Activated naive CD8-positive, alpha-beta T cell treated with anti-CD3 and anti-CD28 coated beads, Interleukin-2, amount 10 ng/mL, durations not matched to agents 7 days and 5 days (primary cell): ENCODE measurements around the gene SMARCB1. TPM values are rescaled to one million over a fixed set of nuclear protein-coding genes. Genes with fewer than 3 reads are reported as not detected.

Source experiments
- ATAC-seq: fragments of 150-1000 bp; cut with Tn5 transposase; one replicate; pipeline ENCODE4 v1.10.0; 2021; ENCODE audit warnings: low read depth, moderate library complexity
- POLR2A ChIA-PET: fragments of 350-600 bp; sonication (Branson Sonifier 250); formaldehyde crosslinking; loops from one replicate; lab custom pipeline; 2021; ENCODE audit warnings: antibody characterized with exemption; lab: Charles Lee
- DNase-seq: peaks from one replicate; pipeline ENCODE4 v3.0.0; 2021
- H3K27ac Mint-ChIP-seq: one replicate; pipeline ENCODE4 v1.8.0; 2022; ENCODE audit warnings: mild to moderate bottlenecking, mixed read lengths
- H3K27me3 Mint-ChIP-seq: one replicate; pipeline ENCODE4 v1.8.0; 2022; ENCODE audit warnings: mild to moderate bottlenecking, moderate library complexity, mixed read lengths
- H3K36me3 Mint-ChIP-seq: one replicate; pipeline ENCODE4 v1.8.0; 2021; ENCODE audit warnings: mild to moderate bottlenecking, mixed read lengths
- H3K4me1 Mint-ChIP-seq: one replicate; pipeline ENCODE4 v1.8.0; 2021; ENCODE audit warnings: mixed read lengths
- H3K4me3 Mint-ChIP-seq: one replicate; pipeline ENCODE4 v1.8.0; 2022; ENCODE audit warnings: mild to moderate bottlenecking, moderate library complexity, mixed read lengths
- H3K9me3 Mint-ChIP-seq: one replicate; pipeline ENCODE4 v1.8.0; 2021; ENCODE audit warnings: mixed read lengths
- total RNA-seq, 2 experiments: library from RNA; stranded (reverse); gene quantifications; one replicate each; pipeline ENCODE4 v1.2.3, GENCODE V29; 2021

Gene SMARCB1
- total RNA-seq, 2 experiments from 2014 or later = 81.2 to 82.8 TPM

DNA sequence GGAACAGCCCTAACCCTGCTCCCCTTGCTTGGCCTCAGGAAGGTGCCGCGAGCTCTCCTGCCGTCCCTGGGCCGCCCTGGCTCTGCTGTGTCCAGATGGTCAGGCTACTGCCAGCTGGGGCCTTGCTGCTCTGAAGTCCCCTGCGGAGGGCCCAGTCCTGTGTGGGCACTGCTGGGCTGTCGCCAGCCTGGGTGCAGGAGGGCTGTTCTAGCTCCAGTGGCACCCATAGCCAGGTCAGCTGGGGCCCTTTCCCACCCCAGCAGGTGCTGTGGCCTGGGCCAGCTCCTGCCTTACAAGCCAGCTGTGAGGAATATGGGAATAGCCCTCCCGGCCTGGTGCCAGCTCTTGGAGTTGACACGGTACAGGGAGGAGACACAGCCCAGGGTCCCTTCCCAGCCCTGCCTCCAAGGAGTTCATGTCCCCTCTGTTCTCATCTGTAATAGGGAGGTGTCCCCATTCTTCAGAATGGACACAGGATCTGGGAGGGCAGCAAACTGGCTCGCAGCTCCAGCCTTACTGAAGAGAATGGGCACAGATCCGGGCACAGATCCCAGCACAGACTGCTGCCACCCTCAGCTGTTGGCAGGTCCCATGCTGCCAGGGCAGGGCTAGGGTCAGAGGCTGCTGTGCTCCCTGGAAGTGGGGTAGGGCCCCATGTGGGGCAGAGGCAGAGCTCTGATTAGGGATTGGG is 48.2 kb downstream of the SMARCB1 start:
- DNase-seq (no peak), ATAC-seq (no peak)
- Mint-ChIP-seq H3K4me3 (no peak overlapping the region), H3K36me3 (peaks cover 13% of the 10 kb centered on the region), H3K27ac (peak overlapping the region; percentile 61), H3K4me1 (peaks cover 21% of the 10 kb centered on the region), H3K9me3 (no peaks in the 10 kb centered on the region), H3K27me3 (peaks cover 3% of the 10 kb centered on the region)
- POLR2A ChIA-PET = interaction anchor here (1.6 kb wide), 1 partner anchor 23 kb away, joined by 4 read pairs; the partner anchor contains the start of gene SLC2A11

DNA sequence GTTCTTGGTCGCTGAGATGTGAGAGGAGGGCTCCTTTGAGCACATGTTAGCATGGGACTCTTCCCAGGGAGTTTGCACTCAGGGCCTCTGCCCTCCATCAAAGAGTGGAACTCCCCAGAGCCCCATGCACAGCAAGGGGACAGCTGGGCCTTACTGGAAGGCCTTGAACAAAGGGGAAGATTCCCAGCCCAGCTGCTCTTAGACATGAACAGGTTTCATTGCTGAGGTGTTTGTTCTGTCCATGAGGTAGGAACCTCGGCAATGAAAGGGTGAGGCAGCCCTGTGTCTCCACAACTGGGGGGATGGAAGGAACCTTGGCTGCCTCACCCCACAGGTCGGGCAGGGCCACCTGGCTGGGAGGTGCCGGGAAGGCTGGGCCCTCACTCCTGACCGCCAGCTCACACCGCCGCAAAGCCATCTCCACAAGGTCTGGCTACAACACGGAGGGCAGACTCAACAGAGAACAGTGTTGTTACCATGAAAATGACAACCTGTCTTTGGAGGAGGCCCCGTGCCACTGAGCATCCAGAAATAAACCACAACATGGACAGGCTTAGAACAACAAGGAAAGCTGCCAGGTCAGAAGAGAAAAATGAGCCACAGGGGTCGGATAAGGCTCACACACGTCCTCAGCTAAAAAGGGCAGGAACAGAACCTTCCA is 48.8 kb downstream of the SMARCB1 start:
- ATAC-seq (no peak), DNase-seq (no peak)
- no peaks in the 10 kb centered on the region for H3K9me3 Mint-ChIP-seq
- H3K4me1 Mint-ChIP-seq = peaks cover 20% of the 10 kb centered on the region
- peaks cover 3% of the 10 kb centered on the region for H3K27me3 Mint-ChIP-seq
- POLR2A ChIA-PET = interaction anchor here (1.1 to 1.6 kb wide), 2 partner anchors 9 to 22 kb away, joined by 4 to 6 read pairs; partner anchors contain the start of gene SLC2A11
- no peak overlapping the region for H3K4me3 Mint-ChIP-seq
- H3K27ac Mint-ChIP-seq = peak overlapping the region; percentile 61
- peaks cover 10% of the 10 kb centered on the region for H3K36me3 Mint-ChIP-seq

DNA sequence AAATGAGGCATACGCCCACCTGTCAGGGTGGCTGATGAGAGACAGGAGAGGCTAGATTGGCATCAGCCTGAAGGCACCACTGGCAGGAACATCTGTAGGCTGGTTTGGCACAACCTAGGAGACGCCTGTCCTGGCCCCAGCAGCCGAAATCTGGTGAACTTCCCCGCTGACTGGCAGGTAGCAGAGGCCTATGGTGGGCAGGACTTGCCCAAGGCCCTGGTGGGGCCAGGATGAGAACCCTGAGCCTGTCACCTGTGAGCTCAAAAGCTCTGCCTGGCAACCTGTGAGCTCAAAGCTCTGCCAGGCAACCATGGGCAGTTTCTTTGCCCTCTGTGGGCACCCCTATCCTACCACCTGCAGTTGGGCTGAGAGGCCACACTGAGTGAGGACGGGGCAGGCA is 49.5 kb downstream of the SMARCB1 start:
- peak; percentile 33 for DNase-seq
- POLR2A ChIA-PET = interaction anchor here (1.1 kb wide), 2 partner anchors 10 to 15 kb away, joined by 4 to 6 read pairs; no protein-coding TSS in a partner anchor
- Mint-ChIP-seq H3K9me3 (no peaks in the 10 kb centered on the region), H3K27ac (no peak overlapping the region), H3K4me1 (peaks cover 21% of the 10 kb centered on the region), H3K4me3 (no peak overlapping the region), H3K27me3 (peaks cover 7% of the 10 kb centered on the region), H3K36me3 (peaks cover 6% of the 10 kb centered on the region)
- ATAC-seq = no peak

DNA sequence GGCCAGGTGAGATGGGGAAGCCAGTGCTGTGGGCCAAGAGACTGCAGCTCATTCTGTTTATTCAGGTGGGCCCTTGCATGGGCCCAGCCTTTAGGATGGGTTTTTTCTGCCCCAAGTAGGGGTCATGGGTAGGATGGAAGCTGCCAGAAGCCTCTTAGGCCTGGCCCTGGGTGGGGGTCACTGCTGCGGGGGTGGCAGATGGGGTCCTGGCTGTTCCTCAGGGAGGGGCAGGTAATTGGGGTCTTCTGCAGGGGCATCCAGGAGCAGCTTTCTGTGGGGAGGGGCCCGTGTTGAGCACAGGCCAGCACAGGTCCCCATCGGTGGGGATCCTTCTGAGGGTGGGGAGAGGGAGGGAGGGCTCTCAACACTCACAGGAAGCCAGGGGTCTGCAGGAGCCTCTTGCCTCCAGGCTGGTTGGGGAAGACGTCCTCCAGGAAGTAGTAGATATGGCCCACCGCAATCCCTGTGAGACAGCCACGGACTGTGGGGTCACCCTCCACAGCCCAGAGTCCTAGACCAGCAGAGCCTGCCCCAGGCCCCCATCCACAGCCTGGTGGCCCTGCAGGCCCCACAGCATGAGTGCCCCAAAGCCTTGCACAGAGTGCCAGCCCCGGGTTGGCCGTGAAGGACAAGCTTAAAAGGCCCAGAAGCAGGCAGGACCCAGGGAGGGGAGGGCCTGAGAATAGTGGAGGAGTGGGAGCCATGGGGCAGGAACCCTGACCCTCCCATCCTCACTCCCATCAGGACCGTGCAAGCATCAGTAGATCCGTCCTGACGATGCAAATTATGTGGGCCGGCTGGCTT is 50.1 kb downstream of the SMARCB1 start:
- no peaks in the 10 kb centered on the region for H3K9me3 Mint-ChIP-seq
- peak overlapping the region; percentile 31 for H3K4me3 Mint-ChIP-seq
- POLR2A ChIA-PET = interaction anchor here (1.1 to 1.5 kb wide), 3 partner anchors 10 to 50 kb away, joined by 4 to 6 read pairs (median 4); partner anchors contain the start of gene SMARCB1
- ATAC-seq (no peak), DNase-seq (peak; percentile 33)
- H3K36me3 Mint-ChIP-seq = peaks cover 6% of the 10 kb centered on the region
- H3K4me1 Mint-ChIP-seq = peaks cover 21% of the 10 kb centered on the region
- no peak overlapping the region for H3K27ac Mint-ChIP-seq
- peaks cover 9% of the 10 kb centered on the region for H3K27me3 Mint-ChIP-seq

DNA sequence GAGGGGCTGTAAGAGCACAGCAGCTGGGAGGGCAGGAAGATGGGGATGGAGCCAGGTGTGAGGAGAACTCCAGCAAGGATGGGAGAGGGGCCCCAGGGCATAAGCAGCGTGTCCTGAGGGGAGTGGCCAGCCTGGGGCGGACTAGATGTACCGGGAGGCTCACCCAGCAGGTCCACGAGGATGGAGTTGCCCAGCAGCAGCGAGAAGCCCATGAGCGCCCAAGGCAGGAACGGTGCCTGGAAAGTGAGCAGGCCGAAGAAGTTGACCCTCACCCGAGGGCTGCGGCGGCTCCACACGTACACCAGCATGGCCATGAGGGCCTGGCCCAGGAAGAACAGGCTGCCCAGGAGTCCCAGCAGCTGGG is 50.7 kb downstream of the SMARCB1 start:
- ATAC-seq = no peak
- POLR2A ChIA-PET = interaction anchor here (1.1 to 1.5 kb wide), 2 partner anchors 17 to 51 kb away, joined by 4 read pairs; partner anchors contain the start of gene SMARCB1
- Mint-ChIP-seq H3K27me3 (peaks cover 9% of the 10 kb centered on the region), H3K27ac (no peak overlapping the region), H3K36me3 (peaks cover 6% of the 10 kb centered on the region), H3K9me3 (no peaks in the 10 kb centered on the region), H3K4me1 (peaks cover 21% of the 10 kb centered on the region), H3K4me3 (peak overlapping the region; percentile 91)
- DNase-seq = no peak

DNA sequence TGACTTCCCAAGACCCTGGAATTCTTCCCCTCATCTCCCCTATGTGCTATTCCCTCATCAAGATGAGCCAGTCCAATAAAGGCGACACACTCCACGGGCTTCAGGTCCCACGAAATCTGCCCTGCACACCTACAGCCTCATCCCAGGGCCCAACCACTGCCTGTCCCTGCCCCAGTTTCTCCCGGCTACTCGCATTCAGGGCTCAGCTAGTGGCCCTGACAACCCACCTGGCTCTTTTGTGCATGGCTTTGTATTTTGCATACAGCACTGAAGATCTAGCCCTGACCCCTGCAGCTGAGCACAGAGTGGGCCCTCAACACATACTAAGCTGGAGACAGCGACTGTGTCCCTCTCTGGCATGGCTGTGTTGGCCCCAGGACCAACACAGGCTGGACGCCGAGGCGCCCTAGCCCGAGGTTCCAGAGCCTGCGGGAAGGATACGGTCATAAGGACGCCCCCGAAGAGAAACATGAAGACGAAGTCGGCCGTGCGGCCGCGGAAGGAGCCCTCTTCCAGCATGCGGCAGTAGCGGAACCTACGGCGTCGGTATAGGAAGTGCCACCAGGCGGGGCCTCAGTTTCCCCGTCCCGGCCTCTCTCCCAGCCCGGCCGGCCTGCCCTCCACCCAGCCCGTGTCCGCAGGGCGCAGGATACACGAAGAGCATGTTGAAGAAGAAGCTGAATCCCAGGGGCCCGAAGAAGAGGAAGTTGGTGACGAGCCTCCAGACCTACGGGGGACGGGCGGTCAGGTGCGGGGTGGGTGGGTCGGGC is 51.3 kb downstream of the SMARCB1 start:
- peaks cover 21% of the 10 kb centered on the region for H3K4me1 Mint-ChIP-seq
- H3K4me3 Mint-ChIP-seq = peak overlapping the region; percentile 91
- no peak for DNase-seq
- peak overlapping the region; percentile 84 for H3K27ac Mint-ChIP-seq
- peaks cover 9% of the 10 kb centered on the region for H3K27me3 Mint-ChIP-seq
- peaks cover 6% of the 10 kb centered on the region for H3K36me3 Mint-ChIP-seq
- no peak for ATAC-seq
- H3K9me3 Mint-ChIP-seq = no peaks in the 10 kb centered on the region
- POLR2A ChIA-PET = interaction anchor here (0.8 to 1.5 kb wide), 4 partner anchors 17 to 71 kb away, joined by 3 to 4 read pairs (median 4); partner anchors contain the start of genes MMP11 and SMARCB1

DNA sequence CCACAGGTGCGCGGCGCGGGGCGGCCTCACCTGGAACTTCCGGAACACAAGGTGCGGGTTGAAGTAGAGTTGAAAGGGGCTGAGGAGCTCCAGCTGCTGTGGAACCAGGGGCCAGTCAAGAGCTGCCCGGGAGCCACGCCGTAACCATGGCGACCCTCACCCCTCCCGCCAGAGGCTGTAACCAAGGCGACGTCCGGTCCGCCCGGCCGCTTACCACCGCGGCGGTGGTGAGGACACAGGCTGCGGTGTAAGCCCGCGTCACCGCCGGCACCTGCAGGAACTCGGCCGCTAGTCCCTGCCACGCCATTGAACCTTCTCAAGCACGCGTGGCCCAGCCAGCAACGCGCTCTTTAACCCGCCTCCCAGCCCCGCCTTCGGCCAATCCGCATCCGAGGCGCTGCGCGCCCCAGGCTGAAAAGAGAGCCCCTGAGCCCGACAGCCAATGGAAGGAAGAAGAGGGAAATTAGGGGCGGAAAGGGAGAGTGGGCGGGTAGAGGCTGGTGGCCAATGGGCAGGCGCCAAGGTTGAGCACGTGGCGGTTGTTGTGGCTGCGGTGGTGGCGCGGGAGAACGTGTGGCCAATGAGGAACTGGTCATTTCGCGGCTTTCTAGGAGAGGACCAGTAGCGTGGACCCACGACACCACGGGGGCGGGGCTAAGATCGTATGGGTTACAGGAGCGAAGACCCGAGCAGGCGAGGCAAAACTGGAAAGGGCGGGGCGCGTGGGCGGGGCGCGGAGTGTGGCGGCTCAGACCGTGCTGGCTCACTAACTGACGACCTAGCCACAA is 52.1 kb downstream of the SMARCB1 start, which contains the start of gene DERL3:
Gene DERL3, minus strand, starts transcription at position 326 of the 788 bp plus-strand sequence. Its CDS starts 19 bp downstream, at position 307.
- H3K27me3 Mint-ChIP-seq = peaks cover 9% of the 10 kb centered on the region
- peaks cover 21% of the 10 kb centered on the region for H3K4me1 Mint-ChIP-seq
- POLR2A ChIA-PET = interaction anchor here (0.5 to 1.1 kb wide), 4 partner anchors 18 to 102 kb away, joined by 3 to 4 read pairs (median 3); partner anchors contain the start of gene MMP11
- H3K9me3 Mint-ChIP-seq = no peaks in the 10 kb centered on the region
- H3K36me3 Mint-ChIP-seq = peaks cover 6% of the 10 kb centered on the region
- ATAC-seq (peak; percentile 90), DNase-seq (peak; percentile 97)
- peak within 1 kb of the TSS; percentile 84 for H3K27ac Mint-ChIP-seq
- peak within 1 kb of the TSS; percentile 91 for H3K4me3 Mint-ChIP-seq

DNA sequence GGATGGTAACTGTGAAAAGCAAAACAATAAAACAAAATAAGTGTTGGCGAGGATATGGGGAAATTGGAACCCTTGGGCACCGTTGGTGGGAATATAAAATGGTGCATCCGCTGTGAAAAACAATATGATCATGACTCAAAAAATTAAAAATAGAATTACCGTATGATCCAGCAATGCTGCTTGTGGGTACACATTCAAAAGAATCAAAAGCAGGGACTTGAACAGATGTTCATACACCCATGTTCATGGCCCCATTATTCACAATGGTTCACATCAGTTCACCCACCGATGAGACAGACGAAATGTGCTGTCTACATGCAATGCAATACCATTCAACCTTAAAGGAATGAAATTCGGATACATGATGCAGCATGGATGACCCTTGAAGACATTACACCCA is 53.3 kb downstream of the SMARCB1 start:
- peaks cover 9% of the 10 kb centered on the region for H3K27me3 Mint-ChIP-seq
- POLR2A ChIA-PET = no interaction called here
- peak overlapping the region; percentile 76 for H3K4me3 Mint-ChIP-seq
- H3K36me3 Mint-ChIP-seq = peaks cover 6% of the 10 kb centered on the region
- DNase-seq (no peak), ATAC-seq (no peak)
- H3K27ac Mint-ChIP-seq = peak overlapping the region; percentile 53
- H3K4me1 Mint-ChIP-seq = peaks cover 23% of the 10 kb centered on the region
- H3K9me3 Mint-ChIP-seq = no peaks in the 10 kb centered on the region

DNA sequence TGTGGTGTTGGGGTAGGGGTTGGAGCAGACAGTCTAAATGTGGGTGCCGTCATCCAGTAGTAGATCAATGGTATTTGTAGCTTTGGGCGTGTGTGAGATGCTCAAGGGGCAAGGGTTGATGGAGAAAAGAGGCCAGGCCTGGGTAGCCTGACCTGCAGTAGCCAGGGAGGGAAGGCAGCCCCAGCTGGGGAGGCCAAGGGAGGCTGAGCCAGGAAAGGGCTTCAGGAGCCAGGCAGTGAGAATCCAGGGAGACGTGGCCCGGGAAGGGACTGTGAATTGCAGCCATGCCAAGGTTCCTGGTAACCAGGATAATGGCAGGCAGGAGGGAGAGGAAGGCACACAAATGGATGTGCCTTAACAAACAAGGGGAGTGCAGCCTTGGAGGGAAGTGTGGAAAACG is 54.5 kb downstream of the SMARCB1 start:
- H3K27me3 Mint-ChIP-seq = peaks cover 11% of the 10 kb centered on the region
- H3K4me3 Mint-ChIP-seq = no peak overlapping the region
- POLR2A ChIA-PET = no interaction called here
- no peak for ATAC-seq
- H3K9me3 Mint-ChIP-seq = no peaks in the 10 kb centered on the region
- peaks cover 4% of the 10 kb centered on the region for H3K36me3 Mint-ChIP-seq
- peaks cover 27% of the 10 kb centered on the region for H3K4me1 Mint-ChIP-seq
- no peak for DNase-seq
- no peak overlapping the region for H3K27ac Mint-ChIP-seq

DNA sequence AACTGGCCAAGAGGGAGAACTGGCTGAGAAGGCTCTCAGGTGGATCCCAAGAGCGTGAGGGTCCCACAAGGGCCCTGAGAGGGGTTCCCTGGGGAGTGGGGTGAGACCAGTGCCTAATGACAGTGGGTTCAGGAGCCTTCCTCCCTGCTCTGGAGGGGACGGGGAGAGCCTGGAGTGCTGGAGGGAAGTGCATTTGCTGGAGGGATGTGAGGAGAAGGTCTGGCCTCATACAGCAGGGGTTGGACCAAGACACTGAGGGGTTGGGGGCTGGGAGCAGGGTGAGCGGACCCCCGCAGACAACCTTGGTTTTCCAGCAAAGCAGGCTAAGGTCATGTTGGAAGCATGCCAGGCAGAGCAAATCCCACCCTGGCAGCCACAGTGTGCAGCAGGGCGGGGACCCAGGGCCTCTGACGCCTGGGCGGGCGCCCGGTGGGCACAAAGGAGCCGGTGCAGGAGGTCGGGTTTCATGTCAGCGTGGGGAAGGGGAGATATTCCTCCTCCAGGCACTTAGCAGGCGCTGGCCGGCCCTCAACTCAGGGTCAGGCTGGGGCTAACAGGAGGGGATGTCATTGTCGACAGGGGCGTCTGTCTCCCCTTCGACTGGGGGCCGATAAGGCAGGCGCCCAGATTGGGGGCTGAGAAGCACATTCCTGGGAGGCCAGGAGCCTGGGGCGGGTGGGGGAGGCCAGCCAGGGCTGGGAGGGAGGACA is 55.1 kb downstream of the SMARCB1 start:
- Mint-ChIP-seq H3K27ac (no peak overlapping the region), H3K36me3 (peaks cover 3% of the 10 kb centered on the region), H3K4me3 (no peak overlapping the region), H3K4me1 (peaks cover 24% of the 10 kb centered on the region), H3K9me3 (no peaks in the 10 kb centered on the region), H3K27me3 (peaks cover 11% of the 10 kb centered on the region)
- POLR2A ChIA-PET = no interaction called here
- ATAC-seq = no peak
- no peak for DNase-seq

DNA sequence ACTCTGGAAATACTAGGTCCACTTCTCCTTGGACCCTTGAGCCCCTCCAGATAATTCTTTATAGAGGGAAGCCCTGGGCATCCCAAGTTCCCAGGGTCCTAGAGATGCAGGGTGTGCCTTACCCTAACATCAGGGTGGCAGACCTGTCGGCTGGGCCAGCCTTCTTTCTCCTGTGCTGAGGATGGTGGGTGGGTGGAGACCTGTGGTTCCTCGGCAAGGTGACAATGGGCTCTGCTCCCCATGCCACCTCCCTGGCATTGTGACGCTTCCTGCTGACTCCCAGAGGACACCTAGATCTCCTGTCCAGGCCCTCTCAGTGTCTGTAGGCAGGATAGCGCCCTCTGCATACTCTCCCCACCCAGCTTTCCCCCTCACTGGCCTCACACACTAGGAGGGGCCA is 55.8 kb downstream of the SMARCB1 start:
- DNase-seq = no peak
- H3K36me3 Mint-ChIP-seq = no peaks in the 10 kb centered on the region
- no peak overlapping the region for H3K27ac Mint-ChIP-seq
- H3K27me3 Mint-ChIP-seq = peaks cover 11% of the 10 kb centered on the region
- peaks cover 23% of the 10 kb centered on the region for H3K4me1 Mint-ChIP-seq
- POLR2A ChIA-PET = interaction anchor here (1.1 kb wide), 1 partner anchor 15 kb away, joined by 7 read pairs; the partner anchor contains the start of gene SLC2A11
- no peak overlapping the region for H3K4me3 Mint-ChIP-seq
- H3K9me3 Mint-ChIP-seq = no peaks in the 10 kb centered on the region
- ATAC-seq = no peak
